Stimulated activated CD4-positive, alpha-beta T cell treated with anti-CD3 and anti-CD28 coated beads, Interleukin-4, amount 100 ng/mL, for 1 hour (primary cell): ENCODE data around the gene NFE2L3.
"Not testable (repeated sequence)": the region's sequence is repeated elsewhere in the genome, so short reads cannot be mapped to it uniquely, and the experiment has no call there.

ENCODE experiments used
- DNase-seq: peaks from one replicate; pipeline ENCODE4 v3.0.0-alpha.2; 2020

Gene NFE2L3

DNA sequence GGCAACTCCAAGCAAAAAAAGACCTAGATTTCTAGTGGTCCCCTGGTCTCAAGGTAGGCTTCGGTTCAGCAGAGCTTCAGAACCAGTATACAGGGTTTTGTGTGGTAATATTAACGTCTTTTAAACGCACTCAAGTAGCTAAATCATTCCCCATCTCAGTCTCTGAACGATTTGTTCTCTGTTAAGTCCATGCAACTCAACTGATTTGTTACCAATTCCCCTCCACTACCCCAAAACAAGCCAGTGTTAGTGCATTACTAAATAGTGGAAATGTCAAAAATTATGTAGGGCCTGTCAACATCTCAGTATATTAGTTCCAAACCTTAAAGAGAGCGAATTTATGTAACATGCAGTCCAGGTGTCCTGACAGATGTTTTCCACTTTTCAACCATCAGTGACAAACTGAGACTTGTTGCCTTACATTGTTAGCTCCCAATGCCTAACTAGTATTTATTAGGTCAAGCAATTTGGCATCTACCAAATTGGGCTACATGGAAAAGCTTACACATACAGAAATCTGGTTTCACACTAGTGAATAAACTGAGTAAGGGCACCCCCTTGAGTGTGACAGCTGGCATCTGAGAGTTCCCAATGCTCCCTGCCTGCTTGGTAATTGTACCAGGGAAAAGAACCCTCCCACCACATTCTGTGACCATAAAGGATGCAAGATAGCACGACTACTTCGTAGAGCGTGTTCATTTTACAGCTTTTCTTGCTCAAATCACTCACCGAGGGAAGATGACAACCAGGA lies 36.4 kb downstream of the NFE2L3 start:
- no peak for DNase-seq

DNA sequence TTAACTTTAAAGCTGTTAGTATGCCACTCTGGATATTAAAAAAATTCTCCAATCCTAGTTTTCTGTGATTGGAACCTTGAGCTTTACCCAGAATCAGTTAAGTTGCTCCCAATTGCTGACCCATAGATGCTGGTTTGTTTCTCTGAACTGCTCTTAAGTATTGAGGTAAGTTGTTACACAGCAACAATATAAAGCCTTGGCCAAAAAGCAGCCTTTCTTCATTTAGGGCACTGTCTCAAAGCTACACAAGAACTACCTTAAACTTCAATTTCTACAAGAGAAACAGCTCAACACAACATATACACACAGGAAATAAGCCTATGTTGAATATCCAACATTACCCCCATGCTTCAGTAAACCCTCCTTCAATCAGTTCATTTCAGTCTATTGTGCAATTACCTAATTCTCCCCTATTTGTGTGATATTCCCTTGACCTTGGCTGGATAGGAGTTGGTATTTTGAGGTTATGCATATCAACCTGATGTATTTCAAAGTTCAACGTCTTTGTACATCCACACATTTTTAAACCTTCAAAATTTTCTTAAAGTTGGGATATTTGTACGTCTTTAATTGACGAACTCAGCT lies 37.1 kb downstream of the NFE2L3 start:
- no peak for DNase-seq

DNA sequence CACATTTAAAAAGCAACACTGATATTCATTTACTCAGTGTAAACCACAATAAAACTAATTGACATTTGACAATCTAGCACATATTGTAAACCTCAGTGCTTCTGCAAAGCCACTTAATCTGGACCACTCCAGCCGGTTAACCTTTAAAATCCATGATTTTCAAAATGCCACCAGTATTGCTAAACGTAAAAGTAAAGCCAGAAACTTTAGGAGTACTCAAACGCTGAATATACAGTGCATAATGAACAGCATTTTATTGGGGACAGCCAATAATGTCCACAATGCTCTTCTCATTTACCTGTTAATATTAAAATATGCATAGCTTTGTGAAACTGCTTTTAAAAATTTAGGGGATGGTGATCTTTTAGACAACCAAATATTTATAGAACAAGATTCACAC lies 37.7 kb downstream of the NFE2L3 start:
- DNase-seq = no peak

DNA sequence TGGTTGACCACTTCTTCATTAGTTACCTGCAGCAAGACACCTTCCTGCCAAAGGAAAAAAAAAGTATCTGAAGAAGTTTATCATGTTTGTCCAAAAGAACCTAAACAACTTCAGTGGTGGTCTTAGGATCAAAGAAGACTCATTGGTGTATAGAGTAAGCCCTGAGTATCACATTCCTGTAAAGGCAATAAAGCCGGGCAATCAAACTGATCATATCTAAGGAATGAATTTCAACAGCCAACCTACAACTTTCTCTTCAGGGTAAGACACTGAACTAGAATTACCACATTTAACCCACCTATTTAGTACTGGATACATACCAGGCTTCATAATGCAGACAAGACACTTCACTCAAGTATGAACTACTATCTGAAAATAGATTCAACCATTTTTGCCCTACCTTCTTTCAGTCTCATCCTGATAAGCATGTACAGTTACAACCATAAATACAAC lies 38.4 kb downstream of the NFE2L3 start:
- no peak for DNase-seq

DNA sequence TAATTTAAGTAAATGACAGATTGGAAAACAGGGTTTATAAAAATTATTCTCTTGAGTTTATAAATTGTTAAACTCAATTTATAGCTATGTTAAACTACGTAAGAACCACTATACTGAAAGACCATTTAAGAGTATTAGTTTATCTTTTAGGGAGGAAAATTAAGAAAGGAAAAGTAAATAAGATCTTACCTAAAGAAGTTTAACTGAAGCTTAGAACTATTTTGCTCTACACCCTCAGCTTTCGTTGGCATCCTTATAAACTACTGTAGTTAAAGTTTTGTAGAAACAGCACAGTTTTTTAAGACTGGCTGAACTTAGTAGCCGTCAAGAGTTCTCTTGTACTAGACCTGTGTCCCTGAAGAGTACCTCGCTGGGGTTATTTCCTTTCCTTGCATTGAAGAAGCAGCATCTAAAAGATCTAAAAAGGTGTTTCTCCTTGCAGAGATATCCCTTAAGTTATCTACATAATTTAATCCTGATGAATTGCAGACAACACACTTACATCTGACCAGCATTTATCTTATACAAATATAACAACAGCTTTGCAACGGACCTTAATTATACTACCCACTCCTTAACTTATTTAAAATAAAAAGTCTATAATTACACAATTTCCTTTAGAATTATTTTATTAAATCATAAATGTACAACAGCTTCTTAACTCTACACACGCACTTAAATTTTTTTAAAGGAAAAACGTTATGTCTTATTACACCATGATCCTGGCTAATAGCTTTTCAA lies 39.4 kb downstream of the NFE2L3 start:
- no peak for DNase-seq

DNA sequence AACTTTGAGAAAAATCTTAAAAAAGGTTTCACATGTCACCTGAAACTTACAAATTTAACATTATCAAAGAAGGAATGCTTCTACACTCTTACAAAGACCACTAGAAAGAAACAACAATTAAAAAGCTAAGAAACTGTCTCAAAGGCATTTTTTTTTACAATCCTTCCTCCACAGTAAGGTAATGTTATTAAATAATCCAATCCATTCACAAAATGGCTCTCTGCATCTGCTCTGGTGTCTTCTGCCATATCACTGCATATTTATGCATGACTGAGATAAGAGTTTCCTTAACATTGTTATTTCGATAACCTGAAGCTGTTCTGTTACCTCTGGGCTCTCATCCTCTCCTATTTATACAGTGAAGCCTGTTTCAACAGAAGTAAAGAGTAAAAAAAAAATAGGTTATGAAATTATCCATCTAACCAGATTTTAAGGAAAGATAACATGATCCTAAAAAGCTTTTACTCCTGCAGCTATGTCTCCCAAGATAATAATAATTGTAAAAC lies 40.0 kb downstream of the NFE2L3 start:
- no peak for DNase-seq

DNA sequence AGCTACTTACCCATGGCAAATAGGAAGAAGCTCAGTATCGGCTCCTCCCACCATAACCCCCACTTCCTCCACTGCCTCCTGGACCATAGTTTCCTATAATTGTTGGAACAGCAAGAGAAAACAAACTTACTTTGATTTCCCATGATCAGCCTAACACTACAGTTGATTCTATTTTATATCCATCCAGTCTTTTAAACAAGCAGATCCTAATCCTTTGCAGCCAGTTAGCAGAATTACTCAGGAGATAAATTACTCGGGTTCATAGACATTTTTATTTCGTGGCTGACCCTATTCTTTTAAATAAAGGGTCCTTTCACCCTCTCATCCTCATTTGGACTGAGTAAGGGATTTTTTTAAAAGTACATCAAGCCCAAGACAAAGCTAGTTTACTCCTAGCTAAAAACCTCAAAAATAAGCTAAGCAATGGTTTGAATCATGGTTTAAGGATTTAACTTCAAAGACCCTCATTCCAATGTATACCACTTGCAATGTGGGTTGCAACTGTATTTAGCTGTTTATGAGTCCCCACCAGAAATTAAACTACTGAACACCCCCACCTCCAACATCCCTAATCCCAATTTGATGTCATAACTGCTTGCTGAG lies 40.6 kb downstream of the NFE2L3 start:
- no peak for DNase-seq

DNA sequence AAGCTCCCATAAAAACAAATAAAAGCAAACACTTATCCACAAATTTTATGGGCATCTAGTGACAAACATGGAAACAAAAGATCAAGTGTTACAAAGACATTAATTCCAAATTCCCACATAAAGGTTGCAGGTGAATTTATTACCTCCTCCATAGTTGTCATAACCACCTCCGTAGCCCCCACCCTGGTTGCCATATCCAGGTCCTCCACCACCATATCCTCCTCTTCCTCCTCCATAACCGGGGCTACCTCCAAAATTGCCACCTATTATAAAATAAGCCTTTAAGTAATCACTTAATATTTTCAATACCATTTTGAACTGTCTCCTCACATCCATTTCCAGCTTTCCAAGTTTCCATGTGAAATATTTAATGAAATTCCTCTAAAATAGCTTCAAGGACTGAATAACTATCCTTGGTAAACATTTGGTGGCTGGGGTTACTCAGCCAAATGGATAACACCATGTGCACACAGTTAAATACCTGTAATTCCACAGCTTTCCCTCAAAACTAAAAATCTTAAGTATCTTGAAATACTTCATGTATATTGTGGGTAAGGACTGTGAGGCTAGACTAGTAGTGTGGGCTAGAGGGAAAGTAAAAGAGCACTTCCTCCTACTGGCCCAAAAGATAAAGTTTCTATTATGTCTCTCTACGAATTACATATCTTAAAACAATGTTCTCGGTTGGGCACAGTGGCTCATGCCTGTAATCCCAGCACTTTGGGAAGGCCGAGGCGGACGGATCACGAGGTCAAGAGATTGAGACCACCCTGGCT lies 41.6 kb downstream of the NFE2L3 start:
- no peak for DNase-seq

DNA sequence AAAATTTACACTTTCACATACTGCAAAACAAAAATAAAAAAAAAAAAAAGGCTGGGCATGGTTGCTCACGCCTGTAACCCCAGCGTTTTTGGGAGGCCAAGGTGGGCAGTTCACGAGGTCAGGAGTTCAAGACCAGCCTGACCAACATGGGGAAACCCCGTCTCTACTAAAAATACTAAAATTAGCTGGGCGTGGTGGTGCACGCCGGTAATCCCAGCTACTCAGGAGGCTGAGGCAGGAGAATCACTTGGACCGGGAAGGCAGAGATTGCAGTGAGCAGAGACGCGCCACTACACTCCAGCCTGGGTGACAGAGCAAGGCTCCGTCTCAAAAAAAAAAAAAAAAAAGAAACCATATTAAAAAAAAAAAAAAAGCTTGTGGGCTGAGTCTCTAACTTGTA lies 42.8 kb downstream of the NFE2L3 start:
- not testable (repeated sequence) for DNase-seq

DNA sequence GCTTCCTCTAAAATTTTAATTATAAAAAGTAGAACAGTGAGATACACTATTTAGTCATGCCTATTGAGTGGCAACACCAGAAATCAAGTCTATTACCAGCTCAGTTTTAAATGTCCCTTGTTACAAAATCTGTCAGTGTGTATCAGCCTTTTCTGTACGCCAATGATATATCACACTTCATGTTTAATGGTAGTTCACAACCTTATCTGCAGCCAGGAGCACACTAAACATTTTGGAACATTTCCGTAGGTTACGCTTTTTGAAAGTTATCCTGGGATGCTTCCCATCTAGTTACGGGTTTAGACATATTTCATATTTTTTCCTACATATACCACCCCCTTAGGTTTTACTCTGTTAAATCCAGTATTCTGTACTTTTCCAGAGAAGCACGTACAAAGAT lies 43.2 kb downstream of the NFE2L3 start:
- no peak for DNase-seq

DNA sequence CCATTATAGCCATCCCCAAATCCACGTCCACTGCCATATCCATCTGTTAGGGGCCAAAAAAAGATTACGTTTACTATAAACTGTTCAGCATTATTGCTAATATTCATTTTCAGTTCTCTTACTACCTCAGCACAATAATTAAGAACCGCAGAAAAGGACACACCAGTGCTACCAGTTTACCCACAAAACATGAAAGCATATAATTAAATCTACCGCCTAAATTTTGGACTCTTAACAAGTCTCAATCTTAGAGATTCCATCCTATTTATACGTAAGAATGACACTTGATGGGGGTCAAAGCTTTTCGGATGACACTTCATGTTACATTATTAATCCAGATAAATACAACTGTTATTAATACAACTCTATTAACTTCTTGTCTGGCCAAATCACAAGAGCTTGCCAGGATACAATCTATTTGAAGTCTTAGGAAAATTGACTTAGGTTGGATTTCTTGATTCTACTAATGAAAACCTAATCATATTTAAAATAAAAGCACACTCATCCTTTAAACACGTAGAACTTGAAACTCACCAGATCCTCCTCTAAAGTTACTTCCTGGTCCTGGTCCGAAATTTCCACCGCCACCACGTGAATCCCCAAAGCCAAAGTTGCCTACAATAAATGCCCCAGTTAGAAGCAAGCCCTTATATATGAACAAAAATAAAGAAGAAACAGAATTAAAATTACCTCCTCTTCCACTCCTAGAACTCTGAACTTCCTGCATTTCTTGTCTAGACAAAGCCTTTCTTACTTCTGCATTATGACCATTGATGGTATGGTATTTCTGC lies 44.1 kb downstream of the NFE2L3 start:
- DNase-seq = no peak

DNA sequence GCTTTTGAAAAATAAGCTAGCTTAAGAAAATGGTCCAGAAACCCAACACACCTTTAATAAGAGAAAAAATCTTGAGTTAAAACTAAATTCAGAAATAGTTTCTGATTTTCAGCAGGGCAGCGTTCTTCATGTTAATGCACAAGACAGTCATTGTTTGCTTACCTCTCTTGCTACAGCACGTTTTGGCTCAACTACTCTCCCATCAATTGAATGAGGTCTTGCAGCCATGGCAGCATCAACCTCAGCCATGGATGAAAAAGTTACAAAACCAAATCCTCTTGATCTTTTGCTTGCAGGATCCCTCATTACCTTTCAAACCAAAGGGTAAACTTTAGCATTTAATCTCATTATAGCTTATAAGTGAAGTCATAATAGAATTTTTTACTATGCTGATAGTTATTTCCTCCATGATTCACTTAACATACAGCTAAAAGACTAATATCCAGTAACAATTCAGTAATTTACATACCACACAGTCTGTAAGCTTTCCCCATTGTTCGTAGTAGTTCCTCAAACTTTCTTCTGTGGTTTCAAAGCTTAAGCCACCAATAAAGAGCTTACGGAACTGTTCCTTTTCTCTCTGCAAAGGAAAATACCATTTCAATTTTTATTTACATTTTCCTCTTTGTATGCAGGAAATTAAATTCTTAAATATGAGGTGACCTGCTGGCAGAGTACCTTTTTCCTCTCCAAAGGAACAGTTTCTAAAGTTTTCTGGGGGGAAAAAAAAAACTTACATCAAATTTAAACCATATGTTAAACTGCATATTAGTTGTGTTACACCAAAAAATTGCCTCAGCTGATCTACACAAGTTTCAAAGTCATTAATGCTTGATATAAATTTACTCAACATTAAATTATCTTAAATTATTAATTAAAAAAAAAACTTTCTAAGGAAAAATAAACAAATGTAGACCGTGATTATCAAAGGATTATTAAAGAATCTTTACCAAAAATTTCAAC lies 45.4 kb downstream of the NFE2L3 start:
- no peak for DNase-seq

DNA sequence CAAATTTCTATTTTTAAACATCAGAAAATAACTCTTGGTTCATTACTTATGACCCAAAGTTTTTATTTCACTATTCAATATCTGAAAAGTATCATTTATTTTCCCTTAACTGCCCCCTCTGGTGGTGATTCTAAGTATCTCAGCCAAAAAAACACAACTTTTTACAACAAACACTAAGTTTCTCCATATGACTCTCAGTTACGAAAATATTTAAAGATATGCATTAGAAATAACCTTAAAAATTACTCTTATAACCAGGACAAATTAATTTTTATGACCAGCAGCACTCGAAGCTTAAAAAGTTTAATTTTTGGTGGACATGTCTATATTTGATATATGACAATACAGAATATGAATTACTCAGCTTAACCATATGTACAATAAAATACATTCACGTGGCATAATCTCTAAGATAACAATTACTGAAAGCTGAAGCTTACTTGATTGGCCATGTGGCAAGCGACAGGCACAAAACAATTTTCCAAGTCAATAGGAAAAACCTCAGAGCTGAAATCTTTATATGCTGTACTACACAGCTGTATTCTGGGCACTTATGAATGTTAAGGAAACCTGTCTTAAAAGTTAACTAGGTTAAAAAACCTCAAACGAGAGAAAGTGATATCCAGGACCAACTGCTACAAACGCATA lies 46.3 kb downstream of the NFE2L3 start:
- no peak for DNase-seq

DNA sequence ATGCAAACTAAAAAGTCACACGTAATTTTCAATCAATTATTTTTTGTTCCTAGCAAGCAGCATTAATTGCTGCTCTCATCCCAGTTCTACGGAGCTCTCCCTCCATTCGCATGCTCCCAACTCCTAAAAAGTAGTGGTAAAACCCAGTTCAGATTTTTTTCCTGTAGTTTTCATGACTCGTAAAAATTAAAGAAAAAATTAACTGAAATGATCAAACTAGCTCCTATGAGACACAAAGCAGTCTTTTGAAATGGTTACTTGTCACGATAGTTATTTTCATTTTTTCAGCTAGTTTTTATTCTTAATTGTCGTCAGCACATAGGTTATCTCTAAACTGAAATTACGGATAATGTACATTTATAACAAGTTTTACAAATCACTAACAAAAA lies 46.8 kb downstream of the NFE2L3 start:
- DNase-seq = no peak

DNA sequence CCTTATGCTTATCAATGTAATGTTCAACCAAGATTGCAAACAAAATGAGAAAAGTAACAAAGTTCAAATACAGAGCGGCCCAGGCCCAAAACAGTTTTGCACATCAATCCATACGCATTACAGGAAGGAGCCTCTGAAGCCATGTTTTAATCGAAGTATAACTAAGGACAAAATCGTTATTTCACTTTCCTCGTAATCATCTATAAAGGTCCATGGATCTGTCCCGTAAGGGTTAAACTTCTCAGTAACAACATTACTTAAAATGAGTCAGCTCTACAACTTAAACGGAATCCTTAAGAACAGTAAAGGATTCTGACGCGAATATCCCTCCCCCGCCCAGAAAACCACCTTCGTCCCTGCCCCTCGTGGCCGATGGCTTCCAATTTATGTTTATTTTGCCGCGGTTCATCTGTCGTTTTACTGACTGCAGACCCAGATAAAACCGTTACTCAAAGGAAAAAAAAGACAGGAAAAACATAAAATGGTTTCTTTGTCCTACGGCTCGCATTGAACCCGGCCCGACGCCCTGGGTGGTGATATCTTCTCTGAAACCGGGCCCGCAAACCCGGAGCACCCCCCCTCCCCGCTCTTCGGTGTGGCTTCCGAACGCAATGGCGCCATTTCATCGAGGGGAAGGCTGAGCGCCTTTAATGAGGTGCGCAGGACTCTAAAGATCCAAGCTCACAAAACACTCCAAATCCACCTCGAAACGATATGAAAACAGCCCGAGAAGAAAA lies 47.5 kb downstream of the NFE2L3 start:
- peak; percentile 64 for DNase-seq

DNA sequence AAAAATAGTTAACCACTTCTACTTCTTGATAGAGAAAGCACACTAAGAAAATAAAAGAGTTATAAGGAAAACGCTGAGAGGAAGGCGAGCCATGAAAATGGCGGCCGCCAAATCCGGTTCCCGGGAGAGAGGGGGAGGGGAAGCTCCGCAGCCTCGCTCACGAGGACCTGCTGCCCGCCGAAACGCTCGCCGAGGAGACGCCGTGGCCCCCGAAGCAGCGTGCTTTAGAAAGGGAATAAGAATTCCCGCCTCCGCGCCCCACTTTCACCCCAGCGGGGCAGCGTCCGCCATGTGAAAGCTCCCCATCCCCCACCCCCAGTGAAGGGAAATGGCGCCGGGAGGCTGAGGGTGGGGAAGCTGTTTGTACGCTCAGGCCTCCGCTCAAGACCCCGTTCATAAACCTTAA lies 48.0 kb downstream of the NFE2L3 start:
- peak; percentile 78 for DNase-seq

DNA sequence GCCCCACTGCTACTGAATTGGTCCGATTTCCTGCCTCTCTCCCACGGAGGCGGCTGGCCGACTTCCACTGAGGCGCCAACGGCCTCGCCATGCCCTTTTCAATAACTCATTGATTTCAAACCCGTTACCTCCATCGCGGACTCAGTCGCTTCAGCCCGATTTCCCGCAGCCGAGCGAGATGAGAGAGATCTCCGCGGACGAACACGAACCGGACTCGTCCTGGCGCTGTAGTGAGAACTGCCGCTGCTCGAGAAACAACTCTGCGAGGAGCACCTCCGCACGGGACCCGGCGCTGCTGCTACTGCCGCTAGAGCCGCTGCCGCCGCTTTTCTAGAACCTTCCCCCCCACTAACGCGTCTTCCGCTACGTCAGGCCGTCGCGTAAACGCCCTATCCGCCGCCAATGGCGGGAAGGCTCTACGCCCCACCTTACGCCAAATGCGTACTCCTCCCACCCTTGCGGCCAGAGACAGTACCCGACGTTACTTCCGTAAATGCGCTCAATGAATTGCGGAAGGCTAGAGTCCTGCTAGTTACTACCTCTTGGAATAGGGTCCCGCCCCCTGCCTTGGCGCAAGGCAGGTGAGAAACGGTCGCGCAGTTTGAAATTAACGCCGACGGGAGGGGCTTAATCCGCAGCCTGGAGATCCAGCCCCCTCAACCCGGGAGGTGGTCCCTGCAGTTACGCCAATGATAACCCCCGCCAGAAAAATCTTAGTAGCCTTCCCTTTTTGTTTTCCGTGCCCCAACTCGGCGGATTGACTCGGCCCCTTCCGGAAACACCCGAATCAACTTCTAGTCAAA lies 48.6 kb downstream of the NFE2L3 start, which contains the start of gene HNRNPA2B1:
HNRNPA2B1 (minus strand) TSS at position 303 of the 803 bp plus-strand sequence; CDS start at position 134, 169 bp downstream.
- DNase-seq = peak; percentile 94
